HG03571 (cell line): Measurements from ENCODE around the gene BBC3.
"Not testable (repeated sequence)": the region's sequence is repeated elsewhere in the genome, so short reads cannot be mapped to it uniquely, and the experiment has no call there.

Experiments
- ATAC-seq: cut with Tn5 transposase; IDR thresholded peaks from one replicate; pipeline ENCODE4 v1.9.1; 2021; ENCODE audit not compliant: unreplicated experiment

BBC3 gene

DNA sequence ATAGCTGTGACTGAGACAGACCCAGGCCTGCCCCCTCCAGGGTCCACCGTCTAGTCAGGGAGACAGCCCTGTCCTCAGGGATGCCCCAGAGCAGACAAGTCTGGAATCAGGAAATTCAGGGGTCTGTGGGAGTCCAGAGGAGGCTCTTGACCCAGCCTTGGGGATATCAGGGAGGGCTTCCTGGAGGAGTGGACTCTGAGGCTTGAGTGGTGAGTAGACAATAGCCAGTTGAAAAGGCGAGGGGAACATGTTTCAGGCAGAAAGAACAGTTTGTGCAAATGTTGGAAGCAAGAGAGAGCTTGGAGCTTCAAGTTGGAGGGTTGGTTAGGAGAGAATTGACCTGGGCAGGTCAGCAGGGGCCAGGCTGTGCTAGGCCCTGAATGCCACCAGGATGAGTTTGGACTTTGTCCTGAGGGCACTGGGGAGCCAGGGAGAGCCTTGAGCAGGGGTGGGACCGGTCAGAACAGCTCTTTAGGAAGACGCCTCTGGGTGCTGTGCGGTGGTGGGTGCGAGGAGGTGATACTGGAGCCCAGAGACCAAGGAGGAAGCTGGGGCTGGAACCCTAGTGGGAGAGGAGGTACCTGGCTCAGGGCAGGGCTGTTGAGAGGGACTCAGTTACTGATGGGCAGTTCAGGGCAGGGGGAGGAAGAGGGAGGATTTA lies 28.0 kb upstream of the BBC3 start:
- ATAC-seq = no peak

DNA sequence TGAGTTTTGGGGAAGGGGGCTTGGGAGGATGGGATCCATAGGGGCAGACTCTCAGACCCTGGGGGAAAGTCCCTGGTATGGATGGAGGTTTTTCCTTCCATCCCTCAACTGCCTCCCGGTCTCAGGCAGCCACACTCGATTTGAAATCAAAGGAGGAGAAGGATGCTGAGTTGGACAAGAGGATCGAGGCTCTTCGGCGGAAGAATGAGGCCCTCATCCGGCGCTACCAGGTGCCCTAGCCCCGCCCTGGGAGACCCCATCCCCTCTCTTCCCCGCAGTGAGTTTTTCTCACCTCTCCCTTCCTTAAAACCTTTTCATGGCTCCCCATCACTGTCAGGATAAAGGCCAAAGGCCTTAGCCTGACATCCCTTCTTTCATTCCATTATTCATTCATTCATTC lies 27.4 kb upstream of the BBC3 start:
- ATAC-seq = no peak

DNA sequence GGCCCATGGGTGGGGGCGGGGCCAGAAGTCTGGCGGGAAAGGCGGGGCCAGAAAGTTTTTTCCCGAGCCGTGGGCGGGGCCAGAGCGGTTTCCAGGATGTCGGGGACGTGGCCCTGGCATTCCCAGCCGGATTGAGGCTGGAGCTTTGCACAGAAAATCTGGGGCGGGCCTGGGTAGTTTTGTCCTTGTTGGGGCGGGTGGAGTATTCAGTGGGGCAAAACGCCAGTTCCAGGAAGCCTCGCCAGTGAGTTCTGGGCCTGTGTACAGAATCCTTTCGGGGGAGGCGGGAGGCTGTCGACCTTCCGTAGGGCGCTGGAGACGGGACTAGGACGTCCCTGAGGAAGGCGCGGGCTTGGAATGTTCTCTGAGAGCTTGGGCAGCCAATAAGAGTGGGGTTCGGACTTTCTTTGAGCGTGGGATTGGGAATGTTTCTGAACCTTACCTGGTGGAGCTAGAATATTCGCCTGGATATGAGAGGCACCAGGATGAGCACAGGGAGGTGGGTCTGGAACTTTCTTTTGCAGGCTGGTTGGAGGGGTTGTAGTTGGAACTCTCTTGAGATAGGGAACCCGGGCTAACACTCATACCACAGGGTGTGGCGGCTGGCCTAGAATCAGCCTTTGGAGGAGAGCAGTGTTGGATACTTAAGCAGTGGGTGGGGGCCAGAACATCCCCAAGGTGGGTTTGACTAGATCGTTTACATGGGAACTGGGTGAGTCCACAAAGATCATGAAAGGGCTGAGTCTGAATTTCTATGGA lies 26.6 kb upstream of the BBC3 start:
- ATAC-seq = no peak

DNA sequence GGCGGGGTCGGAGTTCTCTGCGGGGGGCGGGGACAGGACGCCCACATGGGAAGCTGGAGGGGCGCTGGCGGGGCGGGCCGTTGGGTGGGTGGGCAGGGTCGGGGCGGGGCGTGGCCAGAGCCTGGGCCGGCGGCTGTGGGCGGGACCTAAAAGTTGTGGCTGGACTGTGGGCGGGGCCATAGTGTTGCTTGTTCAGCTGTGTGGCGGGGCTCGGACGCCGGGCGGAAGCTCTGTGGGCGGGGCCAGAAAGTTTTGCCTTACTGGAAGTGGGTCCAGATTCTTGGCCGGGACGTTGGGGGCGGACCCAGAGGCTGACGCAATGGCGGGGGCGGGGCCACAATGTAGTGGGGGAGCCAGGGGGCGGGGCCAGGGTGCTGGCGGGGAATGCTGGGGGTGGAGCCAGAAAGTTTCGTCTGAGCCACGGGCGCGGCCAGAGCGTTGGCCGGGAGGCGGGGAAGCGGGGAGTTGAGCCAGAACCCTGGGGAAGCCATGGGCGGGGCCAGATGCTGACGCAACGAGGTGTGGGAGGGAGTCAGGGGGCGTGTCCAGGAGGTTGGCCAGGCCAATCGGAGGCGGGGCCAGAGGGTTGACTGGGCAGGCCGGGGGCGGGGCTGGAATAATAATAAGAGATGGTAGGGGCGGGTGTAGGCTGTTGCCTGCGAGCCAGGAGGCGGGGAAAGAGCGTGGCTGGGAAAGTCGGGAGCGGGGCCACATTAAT lies 25.9 kb upstream of the BBC3 start:
- ATAC-seq = peak; percentile 50

DNA sequence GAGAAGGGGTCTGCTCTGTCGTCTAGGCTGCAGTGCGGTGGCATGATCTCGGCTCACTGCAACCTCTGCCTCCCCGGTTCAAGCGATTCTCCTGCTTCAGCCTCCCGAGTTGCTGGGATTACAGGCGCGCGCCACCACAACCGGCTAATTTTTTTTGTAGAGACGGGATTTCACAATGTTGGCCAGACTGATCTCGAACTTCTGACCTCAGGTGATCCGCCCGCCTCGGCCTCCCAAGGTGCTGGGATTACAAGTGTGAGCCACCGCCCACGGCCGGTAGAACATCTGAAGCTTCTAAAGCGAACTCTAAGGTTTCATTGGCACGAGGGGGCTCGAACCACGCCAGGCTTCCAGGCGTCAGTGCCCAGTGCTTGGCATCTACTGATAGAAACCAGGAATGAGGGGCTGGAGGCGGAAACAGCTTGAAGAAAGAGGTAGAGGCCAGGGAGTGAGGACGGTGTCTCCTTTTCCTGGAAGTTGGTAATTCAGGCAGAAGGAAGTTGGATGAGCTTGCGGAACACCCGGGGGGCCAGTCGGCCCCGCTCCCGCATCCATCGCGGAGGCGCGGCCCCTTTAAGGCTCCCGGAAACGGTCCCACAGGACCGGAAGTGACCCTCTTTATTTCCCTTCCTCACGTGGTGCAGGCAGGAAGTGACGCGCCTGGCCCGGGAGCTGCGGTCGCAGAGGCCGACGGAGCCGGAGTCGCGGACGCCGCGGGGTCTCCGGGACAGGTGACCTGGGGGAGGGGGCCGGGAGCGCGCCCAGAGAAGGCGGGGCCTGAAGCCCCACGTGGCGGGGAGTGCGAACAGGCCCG lies 25.1 kb upstream of the BBC3 start, which contains the start of gene CCDC9:
CCDC9 (plus strand) TSS at position 647 of the 814 bp plus-strand sequence. CDS start 1,876 bp downstream, outside the sequence.
- peak; percentile 47 for ATAC-seq

DNA sequence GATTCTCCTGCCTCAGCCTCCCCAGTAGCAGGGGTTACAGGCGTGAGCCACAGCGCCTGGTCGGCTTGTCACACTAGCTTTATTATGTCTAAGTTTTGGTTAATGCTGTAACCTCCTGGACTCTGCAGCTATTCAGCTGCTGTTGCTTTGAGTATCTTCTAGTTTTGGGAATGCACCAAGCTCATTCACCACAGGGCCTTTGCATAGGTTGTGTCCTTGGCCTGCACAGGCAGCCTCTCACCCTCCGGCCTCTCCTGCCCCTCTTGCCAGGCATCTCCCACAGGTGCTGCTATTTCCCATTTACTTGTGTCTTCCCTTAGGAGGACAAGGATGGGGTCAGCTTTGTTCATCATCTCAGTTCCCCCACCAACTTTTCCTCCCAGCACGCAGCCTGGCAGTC lies 23.0 kb upstream of the BBC3 start:
- no peak for ATAC-seq

DNA sequence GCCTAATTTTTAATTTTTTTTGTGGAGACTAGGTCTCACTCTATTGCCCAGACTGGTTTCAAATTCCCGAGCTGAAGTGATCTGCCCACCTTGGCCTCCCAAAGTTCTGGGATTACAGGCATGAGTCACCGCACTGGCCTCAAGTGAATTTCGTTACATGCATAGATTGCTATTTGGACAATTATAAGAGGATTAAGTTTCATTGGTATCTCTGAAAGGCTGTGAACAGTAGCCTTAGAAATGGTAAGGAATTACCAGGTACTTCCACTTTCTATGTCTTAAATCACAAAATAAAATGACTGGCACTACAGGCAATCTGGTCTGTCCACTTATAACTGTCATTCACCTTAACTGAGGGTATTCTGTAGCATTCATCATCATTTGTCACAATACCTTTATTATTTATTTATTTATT lies 22.5 kb upstream of the BBC3 start:
- ATAC-seq = no peak

DNA sequence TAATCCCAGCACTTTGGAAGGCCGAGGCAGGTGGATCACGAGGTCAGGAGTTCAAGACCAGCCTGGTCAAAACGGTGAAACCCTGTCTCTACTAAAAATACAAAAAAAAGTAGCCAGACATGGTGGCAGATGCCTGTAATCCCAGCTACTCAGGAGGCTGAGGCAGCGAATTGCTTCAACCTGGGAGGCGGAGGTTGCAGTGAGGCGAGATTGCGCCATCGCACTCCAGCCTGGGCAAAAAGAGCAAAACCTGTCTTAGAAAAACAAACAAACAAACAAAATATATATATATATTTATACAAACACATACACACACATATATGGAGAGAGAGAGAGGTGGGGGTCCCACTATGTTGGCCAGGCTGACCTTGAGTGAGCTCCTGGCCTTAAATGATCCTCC lies 22.0 kb upstream of the BBC3 start:
- ATAC-seq = not testable (repeated sequence)

DNA sequence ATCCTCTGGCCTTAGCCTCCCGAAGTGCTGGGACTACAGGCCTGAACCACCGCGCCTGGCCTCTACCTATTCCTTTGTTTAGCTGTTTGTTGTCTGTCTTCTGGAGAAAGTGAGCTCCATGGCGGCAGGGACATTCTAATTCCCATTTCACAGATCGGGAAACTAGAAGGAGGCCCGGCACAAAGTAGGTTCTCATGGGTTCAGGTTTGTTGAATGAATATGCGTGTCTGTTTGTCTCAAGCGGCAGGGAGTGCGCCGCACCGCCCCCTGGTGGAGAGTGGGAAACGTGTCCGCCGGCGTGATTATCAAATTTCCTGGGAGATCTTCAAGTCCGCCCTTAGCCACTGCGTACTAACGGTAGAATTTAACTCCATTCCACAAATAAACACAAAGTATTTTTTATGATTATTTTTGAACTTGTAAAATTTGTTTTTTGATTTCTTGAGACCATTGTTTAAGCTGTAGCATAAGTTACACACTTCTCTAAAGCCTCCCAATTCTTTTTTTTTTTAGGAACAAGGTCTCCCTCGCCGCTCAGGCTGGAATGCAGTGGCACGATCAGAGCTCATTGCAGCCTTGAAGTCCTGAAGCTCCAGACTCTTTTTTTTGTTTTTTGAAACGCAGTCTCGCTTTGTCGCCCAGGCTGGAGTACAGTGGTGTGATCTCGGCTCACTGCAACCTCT lies 16.4 kb upstream of the BBC3 start:
- no peak for ATAC-seq

DNA sequence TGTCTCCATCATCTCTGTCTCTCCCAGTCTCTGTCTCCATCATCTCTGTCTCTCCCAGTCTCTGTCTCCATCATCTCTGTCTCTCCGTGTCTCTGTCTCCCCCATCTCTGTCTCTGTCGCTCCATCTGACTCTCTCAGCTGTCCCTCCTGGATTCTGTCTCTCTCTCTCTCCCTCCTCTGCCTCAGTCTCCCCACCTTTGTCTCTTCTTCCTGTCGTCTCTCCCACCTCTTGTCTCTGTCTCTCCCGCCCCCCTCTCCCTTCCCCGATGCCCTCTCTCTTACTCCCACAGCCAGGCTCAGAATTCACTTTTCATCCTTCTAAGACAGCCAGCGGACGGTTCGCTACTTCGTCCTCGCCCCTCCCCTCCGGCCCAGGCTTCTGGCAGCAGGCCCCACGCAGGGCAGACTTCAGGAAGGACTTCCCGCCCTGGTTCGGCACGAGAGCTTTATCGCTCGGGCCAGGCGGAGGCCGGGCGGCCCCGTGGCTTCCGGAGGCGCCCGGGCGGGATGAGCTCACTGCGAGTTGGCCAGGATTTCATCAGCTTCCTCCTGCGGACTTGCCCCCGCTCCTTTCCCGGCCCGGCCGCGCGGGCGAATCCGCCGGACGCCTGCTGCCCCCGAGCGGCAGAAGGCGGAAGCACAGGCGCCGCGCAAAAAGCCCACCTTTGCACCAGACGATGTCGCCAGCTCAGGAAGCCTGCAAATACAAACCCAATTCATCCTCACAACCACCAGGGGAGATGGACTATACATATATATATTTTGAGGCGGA lies 13.0 kb upstream of the BBC3 start:
- ATAC-seq = peak; percentile 63

DNA sequence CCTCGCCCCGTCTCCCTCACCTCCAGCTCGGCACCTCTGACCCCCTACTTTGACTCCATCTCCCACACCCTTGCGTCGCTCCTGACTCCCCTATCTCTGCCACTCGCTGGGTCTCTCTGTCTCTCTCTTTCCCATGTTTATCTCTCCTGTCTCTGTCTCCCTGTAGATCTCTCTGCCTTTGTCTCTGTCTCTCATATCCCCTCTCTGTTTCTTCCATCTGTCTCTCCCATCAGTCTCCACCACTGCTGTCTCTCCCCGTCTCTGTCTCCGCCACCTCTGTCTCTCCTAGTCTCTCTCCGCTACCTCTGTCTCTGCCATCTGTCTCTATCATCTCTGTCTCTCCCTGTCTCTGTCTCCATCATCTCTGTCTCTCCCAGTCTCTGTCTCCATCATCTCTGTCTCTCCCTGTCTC lies 12.4 kb upstream of the BBC3 start:
- no peak for ATAC-seq

DNA sequence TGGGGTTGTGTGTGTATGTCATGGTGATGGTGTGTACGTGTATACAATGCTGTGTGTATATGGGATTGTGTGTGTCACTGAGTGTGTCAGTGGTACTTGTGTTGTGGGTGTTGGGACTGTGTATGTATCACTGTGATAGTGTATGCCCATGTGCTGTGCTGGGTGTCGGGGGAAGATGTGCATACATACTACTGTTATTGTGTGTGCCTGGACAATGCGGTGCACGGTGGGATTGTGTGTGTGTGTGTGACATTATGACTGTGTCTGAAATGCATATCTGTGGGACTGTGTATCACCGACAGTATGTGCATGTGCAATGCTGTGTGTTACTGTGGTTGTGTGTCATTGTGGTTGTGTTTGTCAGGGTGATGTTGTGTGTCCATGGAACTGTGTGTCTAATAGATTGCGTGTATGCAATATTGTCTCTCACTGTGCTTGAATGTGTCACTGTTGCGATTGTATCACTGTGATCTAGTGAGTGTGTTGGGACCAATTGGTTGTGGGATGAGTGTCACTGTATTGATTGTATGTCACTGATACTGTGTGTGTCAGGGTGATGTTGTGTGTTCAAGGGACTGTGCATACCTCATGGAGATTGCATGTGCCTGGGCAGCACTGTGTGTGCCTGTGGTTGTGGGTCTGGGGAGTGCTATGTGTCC lies 11.0 kb upstream of the BBC3 start:
- ATAC-seq = no peak

DNA sequence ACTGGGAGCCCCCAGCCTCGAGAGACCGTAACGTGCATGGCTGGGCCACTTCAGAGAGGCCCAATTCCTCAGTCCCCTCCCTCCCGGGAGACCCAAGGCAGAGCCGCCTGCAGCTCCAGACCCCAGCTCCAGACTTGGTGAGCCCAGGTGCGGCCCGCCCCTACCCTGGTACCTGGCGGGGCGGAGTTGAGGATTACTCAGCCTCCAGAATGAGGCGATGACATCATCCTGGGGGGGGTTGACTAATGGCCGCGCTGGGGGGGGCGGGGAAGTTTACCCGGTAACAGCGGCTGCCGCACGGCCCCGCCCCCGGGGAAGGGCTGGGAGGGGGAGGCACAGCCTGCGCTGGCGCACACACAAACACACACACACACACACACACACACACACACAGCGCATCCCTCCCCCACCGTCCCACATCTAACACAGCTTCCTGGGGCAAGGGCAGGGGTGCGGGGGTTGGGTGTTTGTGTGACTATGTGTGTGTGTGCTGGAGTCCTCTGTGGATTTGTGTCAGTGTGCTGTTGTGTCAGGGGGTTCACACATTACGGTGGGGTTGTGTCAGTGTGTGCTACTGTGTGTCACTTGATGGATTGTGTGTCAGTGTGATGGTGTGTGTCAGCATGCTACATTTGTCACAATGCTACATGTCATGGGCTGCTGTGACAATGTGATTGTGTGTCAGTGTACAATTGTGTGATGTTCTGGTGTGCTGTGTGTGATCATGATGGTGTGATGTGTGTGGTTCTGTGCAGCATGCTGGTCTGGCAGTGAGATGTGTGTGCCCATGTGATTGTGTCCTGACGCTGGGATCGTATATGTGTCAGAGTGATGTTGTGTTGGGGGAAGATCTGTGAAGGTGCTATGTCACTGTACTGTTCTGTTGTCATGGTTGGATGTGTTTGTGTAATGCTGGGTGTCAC lies 10.3 kb upstream of the BBC3 start:
- no peak for ATAC-seq

DNA sequence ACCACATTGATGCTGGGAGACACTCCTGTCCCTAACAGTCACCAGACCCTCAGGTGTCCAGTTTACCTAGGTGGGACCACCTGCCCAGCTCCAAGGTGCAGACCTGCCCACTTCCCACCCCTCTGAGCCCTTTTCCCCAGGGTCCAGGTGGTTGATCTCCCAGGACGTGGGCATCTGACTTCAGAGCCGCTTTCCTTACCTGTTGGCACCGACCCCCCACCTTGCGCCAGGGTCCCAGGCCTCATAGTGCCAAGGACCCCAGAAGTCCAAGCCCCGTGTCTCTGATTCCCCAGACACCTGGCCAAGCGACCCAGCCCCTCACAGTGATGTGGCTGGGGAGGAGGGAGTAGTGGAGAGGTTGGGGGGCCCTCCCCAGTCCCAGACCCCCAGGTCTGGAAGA lies 9.6 kb upstream of the BBC3 start:
- ATAC-seq = no peak

DNA sequence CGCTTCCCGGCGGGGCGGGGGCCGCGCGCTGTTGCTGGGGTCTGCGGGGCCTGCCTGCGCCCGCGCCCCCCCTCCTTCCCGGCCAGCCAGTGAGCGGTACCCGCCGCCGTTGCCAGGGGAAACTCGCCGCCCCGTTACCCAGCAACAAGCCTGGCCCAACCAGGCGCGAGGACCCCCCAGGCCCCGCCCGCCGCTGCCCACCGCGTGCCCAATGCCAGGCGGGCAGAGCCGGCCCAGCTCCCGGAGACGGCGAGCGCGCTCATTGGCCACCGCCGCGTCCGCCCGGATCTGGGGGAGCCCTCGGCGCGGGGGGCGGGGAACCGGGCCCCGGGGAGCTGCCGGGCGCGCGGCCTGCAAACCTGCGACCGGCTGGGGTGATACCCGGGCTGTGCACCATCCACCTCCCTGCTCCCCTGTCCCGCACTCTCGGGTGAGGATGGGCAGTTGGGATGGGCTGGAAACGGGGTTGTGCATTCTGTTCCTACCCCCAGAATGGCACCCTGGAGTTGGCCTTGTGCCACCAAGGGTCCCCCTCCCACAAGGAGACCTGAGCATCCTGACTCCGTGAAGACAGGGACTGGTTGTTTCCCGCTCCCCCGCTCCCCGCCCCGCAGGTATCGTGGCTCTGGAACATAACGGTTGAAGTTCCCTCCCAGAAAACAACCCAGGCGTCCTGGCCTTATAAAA lies 8.8 kb upstream of the BBC3 start:
- no peak for ATAC-seq

DNA sequence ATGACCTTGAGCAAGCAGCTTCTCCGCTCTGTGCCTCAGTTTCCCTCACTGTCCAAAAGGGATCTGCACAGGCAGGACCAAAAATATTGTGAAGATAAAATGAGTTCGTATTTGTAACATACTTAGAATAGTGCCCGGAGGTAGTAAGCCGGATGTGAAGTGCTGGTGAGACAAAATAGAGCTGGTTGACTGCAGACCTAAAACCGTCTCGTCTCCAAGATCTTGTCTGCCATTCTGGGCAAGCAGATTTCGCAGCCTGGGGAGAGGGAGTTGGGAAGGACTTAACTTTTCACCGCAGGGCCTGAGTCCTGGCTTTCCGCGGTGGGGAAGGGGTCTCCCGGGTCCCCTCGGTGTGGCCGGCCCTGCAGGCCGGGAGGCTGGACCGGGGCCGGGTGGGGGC lies 8.2 kb upstream of the BBC3 start:
- no peak for ATAC-seq

DNA sequence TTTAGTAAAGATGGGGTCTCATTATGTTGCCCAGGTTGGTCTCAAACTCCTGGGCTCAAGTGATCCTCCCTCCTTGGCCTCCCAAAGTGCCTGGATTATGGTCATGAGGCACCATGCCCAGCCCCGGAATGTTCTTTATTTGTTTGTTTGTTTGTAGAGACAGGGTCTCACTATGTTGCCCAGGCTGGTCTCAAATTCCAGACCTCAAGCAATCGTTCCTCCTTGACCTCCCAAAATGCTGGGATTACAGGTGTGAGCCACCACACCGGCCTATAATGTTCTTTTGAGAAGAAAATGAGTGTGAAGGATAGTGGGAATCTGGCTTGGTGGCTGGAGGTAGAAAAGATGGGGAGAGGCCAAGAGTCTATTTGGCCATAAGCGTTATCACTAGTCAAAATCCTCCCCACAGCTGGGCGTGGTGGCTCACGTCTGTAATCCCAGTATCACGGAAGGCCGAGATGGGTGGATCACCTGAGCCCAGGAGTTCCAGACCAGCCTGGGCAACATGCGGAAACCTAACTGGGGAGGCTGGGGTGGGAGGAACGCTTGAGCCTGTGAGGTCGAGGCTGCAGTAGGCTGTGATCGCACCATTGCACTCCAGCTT lies 5.2 kb upstream of the BBC3 start:
- no peak for ATAC-seq
